NCI-H1092 treated with DMSO at 0.1 percent for 48 hours (cell line): ENCODE results near the gene TMEM132D.

ENCODE experiments used
- DNase-seq: peaks from one replicate; lab custom pipeline; 2025; lab: John Stamatoyannopoulos, UW

Gene TMEM132D

DNA sequence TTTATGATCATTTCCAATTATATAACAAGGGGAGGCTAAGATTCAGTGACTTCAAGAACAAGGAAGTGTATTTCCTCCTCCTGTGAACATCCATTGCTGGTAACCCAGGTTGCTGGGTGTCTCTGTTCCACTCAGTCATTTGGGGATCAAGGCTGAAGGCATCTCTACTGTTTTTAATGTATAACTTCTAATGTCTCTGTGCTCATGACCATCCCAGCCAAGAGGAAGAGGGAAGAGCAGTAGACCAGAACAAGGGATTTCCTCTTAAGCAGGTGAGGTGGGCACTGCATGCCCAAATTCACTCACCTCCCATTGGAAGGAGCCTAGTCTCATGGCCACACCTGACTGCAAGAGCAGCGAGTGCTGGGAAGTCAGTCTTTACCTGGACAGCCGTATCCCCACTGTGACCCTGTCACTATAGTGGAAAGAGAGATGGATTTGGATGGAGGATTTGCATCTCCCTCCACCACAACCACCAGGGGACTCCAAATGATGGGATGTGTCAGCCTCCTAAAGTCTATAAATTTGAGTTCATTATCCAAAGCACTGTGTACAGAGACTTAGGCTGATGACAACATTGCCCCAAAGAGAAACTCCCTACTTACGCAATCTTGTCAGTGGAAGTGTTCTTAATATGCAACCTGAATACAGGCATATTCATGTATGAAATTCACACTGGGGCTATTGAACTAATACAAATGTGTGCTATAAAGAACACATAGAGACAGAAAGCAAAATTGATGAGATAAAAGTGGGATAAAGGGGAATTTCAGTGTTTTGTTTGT, 368.7 kb downstream of the TMEM132D start:
- no peak for DNase-seq

GRCh38 chr12:129532707-129533499, 370.9 kb downstream of the TMEM132D start:
- no peak for DNase-seq

- DNase-seq: no peak
Measured at GRCh38 chr12:129532082-129532481, 371.7 kb downstream of the TMEM132D start.

GRCh38 chr12:129530984-129531383, 372.8 kb downstream of the TMEM132D start:
- DNase-seq: peak; percentile 13

DNA sequence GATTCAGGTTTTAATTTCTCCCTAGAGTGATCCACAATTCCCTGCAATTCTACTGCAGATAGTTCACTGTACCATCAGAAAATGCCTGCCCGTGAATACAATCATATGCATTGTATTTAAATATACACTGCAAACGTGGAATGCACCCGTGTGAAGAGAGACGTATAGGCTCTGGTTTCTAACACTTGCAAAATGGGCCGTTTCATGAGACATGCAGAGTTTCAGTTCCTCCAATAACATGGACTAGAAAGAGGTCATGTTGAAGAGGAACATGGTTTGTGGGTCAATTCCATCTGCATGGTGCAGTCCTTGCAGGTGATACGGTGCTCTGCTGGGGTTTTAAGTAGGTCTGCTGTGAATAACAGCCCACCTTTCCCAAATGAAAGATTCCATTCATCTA, 373.3 kb downstream of the TMEM132D start:
- no peak for DNase-seq

DNA sequence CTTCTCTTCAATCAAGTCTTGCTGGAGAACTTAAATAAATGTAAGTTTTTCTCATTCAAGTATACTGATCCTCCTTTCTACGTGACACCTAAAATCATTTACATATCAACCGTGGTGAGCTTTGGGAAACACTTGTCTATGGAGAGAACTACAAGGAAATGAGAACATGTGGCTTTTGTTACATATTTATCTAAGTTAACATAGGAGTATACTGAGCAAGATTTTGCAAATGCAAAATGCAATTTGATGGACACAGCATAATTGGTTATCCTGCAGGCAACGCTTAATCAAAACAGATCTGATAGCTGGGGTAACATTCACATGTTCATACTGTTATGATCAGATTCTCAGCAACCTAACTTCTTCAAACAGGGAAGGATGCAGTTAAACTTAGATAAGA, 376.3 kb downstream of the TMEM132D start:
- DNase-seq: no peak

DNA sequence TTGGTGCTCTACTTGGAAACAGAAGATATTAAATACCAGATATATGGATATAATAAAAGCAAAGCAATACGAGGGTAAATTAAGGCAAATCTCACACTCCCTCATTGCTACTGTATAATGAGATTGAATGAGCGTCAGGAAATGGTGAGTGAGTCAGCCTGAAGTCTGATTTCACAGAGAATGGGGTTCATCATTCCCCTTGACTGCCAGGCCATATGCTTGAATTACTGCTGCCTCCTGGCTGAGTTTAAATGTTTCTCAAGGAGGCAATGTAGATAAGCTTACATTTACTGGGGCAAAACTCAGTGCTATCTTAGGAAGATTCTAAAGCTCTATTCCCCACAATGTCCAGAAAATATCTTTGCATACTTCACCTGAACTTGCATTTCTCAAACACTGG, 380.2 kb downstream of the TMEM132D start:
- DNase-seq: no peak

DNA sequence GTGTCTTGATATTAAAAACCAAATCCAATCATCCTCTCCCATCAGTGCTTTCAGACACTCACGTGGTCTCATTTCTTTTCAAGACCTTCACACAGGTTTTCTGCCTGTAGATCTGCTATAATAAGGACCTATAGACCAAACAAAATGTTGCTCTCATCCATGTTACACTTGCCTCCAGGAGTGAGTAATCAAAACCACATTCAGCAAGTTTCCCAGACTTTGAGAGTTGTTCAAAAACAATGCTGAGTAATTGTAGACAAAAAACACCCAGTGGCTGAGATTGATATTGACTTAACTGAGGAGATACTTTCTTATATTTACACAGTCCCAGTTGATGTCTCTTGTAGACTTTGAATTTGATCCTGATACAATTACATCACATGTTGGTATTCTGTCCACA, 383.1 kb downstream of the TMEM132D start:
- DNase-seq: no peak

DNA sequence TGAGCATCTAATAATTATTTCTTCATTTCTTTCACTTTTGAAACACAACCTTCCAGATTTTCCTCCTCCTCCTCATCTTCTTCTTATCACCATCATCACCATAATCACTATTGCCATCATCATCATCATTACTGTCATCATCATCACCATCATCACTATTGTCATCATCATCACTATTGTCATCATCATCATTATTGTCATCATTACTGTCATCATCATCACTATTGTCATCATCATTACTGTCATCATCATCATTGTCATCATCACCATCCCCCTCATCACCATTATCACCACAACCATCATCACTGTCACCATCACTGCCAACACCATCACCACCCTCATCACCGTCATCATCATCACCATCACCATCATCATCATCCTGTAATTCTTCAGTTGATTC, 400.0 kb downstream of the TMEM132D start:
- no peak for DNase-seq

GRCh38 chr12:129496226-129496625, 407.6 kb downstream of the TMEM132D start:
- no peak for DNase-seq

DNA sequence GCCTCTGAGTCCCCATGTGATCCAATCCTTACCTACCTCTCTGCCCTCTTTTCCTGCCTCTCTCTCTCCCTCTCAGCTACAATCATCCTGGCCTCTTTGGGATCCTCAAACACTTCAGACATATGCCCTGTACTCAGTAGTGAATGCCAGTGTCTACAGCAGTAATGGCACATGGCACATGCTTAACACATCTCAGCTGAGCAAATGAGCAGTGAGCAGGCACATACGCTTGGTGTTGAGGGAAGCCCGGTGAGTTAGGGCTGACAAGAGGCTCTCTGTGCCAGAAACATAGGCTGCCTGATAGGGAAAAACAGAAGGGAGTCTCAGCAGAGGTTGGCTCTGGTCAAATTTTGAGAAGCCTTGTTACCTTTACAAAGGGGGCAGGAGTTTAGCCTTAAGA, 409.1 kb downstream of the TMEM132D start:
- DNase-seq: peak; percentile 67

GRCh38 chr12:129494260-129494659, 409.6 kb downstream of the TMEM132D start:
- DNase-seq: no peak

- no peak for DNase-seq
Measured at GRCh38 chr12:129489100-129489676, 414.6 kb downstream of the TMEM132D start.

DNA sequence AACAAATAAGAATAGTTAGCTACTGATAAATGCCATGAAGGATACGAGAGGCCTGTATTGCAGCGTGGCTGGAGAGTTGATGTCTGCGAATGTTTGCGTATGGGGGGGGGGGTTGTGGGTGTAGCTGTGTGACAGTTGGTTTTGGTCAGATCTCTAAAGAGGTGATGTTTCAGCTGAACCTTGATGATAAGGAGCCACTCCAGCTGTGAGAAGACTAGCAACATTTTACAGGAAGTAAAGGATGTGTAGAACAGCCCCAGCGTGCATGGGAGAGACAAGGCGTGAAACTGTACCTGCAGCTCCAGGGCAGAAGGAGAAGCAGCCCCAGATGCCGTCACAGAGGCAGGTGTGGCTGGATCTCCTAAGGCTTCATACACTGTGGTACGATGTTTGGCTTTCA, 416.9 kb downstream of the TMEM132D start:
- DNase-seq: no peak

DNA sequence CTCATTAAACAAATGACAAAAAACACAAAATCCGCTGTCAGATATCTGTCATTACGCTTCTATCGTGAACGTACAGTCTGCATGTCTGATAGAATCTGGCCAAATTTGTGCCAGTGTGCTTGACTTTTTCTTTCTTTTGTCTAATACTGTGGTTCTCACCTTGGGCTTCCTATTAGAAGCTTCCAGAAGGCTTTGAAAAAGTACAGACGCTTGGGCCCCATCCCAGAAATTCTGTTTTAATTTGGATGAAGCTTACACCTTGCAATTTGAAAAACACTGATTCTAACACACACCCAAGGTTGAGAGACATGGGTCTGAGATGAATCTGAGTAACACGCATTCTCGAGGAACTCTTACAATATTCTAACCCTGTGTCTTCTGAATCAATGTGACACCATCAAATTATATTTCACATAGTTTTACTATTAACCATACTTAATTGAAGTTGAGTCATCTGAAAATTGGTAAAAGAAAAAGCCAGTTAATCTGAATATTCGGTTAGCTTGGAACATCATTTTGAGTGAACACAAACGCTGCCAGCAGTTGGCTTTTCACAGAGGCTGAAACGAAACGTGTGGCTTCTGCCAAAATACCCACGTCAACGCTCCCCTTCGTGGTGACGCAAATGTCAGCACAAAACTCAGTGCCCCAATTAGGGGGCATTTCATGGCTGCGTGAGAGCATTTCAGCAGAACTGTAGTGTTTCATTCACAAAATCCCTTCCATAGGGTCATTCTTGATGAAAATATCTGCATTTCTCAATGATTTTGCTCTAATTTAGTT, 420.5 kb downstream of the TMEM132D start:
- no peak for DNase-seq

DNA sequence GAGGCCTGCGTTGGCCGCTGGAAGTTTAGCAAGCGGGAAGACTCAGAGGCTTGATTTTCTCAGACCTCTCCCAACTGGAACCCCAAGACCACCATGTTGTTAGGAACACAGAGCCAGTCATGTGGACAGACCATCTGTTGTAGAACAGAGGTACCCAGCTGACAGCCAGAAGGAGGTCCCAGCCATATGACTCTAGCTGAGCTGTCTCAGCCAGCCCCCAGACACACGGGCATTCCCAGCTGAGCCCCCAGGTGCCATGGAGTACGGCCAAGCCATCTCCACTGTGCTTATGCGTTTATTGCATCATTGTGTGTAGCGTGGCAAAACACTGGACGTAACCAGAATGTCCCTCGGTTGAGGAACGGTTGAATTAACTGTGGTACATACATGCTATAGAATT, 421.9 kb downstream of the TMEM132D start:
- DNase-seq: no peak

- no peak for DNase-seq
Measured at GRCh38 chr12:129470196-129470595, 433.6 kb downstream of the TMEM132D start.

DNA sequence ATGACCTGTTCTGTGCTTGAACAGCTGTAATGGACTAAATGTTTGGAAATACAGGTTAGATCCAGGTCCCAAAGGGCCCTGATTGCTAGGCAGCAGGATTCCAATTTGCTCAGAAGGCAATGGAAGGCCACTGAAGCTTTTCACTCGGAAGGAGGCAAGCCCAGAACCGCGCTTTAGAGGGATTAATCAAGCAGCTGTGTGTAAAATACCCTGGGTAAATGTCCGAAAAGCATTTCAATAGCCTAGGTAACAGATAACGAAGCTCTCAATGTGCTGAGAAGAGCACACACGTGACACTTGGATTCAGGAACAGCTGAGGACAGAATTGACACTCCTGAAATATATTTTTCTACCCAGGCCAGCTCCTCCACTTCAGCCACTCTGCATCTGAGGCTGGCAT, 436.1 kb downstream of the TMEM132D start:
- peak; percentile 67 for DNase-seq

DNA sequence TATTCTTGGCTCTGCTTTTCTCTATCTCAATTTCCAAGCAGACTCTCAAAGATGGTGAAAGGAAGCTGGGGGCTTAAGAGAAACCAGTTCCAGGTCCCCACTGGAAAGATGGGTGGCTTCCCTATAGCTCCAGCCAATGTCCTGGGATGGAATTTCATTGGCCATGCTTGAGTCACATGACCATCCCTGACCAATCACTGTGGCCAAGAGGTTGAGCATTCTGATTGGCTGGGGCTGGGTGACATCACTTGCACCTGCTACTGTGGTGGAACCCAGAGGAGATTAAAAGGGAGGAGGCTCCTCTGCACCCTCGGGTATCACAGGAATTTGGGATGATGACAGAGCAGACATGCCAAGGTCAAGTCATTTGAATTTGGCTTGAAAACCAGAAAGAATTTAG, 436.5 kb downstream of the TMEM132D start:
- DNase-seq: no peak

- no peak for DNase-seq
Measured at GRCh38 chr12:129466499-129466898, 437.3 kb downstream of the TMEM132D start.

- no peak for DNase-seq
Measured at GRCh38 chr12:129459886-129460285, 443.9 kb downstream of the TMEM132D start.

DNA sequence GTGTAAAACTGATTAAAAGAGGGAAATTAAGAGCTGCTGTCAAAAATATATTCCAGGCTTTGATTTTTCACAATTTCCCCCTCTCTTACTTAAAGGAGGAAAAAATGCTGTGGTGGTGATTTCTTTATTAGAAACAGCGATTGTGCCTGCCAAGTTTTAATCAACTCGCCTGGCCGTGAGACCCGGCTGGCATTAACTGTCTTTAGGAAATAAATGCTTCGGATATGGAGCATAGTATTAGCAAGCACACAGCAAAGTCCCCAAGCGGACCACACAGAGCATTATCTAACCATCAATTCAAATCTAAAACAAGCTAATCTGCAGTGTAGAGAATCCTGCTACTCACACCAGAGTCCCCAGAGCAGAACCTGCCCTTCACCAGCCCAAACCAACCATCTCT, 457.1 kb downstream of the TMEM132D start:
- DNase-seq: no peak
